GM19240 (cell line): Measurements from ENCODE around the gene DDX6.
"Not testable (repeated sequence)": the region's sequence is repeated elsewhere in the genome, so short reads cannot be mapped to it uniquely, and the experiment has no call there.

Source experiments
- DNase-seq: peaks from one replicate; pipeline ENCODE4 v3.0.0; 2011; ENCODE audit warnings: low spot score; ENCODE audit not compliant: insufficient read length

Gene DDX6

DNA sequence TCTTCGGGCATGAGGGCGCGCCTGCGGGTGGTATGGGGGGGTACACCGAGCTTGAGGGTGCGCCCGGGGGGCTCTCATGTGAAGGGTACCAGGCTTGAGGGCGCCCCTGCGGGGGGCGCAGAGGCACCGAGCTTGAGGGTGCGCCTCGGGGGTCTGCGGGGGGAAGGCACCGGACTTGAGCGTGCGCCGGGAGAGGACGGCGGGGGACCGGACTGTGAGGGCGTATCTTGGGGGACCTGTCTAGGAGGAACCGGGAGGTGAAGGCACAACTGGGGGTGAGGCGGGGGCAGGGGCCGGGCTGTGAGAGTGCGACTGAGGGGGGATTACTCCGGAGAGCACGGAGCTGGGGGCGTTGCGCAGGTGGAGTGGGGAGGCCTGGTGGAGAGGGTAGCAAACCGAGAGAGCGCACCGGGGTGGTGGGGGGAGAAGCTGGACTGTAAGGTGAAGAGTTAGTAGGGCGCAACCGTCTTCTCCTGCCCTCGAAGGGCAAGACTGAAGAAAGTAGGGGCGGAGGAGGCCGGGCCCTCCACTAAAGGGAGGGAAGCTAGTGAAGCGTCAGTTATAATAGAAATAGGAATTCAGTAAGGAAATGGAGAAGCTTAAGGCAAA is 1.1 kb upstream of the DDX6 start:
- DNase-seq = peak; percentile 4

- DNase-seq = no peak
These were observed 430 bp downstream of the DDX6 start for GRCh38 chr11:118790357-118791110.

GRCh38 chr11:118789501-118790356 is 1.2 kb downstream of the DDX6 start:
- no peak for DNase-seq

- no peak for DNase-seq
These were observed 4.3 kb downstream of the DDX6 start for GRCh38 chr11:118786657-118787056.

GRCh38 chr11:118785362-118785761 is 5.6 kb downstream of the DDX6 start:
- DNase-seq = no peak

DNA sequence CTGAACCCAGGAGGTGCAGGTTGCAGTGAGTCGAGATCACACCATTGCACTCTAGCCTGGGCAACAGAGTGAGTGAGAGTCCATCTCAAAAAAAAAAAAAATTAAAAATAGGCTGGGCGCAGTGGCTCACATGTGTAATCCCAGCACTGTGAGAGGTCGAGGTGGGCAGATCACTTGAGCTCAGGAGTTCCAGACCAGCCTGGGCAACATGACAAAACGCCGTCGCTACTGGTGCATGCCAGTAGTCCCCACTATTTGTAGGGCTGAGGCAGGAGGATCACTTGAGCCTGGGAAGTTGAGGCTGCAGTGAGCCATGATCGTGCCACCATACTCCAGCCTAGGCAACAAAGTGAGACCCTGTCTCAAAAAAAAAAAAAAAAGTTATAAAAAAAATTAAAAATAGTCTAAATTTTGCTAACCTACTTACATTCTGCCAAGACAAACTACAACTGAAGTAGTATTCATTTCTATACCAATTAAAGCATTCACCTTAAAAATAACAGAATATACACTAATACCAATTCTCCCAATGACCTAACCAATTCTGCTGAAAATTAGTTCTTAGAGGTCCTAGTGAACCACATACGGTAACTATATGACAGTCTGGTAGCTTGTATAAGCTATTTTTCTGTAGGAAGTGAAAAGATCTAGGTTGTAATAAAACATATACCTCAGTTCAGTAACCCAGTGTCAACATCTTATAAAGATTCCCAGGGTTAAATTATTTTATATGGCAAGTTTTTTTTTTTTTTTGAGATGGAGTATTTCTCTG is 7.1 kb downstream of the DDX6 start:
- DNase-seq = no peak

DNA sequence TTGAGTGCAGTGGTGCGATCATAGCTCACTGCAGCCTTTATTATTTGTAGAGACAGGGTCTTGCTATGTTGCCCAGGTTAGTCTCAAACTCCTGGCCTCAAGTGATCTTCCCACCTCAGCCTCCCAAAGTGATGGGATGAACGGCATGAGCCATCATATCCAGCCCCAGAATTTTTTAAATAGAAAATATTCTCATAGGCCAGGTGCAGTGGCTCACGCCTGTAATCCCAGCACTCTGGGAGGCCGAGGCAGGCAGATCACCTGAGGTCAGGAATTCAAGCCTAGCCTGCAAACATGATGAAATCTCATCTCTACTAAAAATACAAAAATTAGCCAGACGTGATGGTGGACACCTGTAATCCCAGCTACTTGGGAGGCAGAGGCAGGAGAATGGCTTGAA is 7.6 kb downstream of the DDX6 start:
- DNase-seq = not testable (repeated sequence)

GRCh38 chr11:118778898-118779297 is 12.1 kb downstream of the DDX6 start:
- no peak for DNase-seq

DNA sequence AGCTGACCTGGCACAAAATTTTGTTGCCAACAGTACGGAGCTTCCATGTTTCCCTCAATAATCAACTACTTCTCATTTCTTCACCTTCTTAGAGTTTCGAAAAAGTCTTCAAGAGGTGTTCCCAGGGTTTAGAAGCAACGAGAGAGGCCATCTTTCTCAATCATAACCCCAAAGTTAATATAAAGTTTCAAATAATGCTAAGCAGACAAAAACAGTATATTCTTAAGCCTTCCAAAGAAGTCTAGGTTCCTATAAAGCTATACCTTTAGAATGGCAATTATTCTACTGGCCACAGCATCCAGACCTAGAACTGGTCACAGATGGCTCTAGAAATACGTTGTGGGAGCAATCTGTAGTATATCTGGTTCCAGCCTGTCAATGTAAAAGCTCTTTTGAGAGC is 16.9 kb downstream of the DDX6 start:
- no peak for DNase-seq

DNA sequence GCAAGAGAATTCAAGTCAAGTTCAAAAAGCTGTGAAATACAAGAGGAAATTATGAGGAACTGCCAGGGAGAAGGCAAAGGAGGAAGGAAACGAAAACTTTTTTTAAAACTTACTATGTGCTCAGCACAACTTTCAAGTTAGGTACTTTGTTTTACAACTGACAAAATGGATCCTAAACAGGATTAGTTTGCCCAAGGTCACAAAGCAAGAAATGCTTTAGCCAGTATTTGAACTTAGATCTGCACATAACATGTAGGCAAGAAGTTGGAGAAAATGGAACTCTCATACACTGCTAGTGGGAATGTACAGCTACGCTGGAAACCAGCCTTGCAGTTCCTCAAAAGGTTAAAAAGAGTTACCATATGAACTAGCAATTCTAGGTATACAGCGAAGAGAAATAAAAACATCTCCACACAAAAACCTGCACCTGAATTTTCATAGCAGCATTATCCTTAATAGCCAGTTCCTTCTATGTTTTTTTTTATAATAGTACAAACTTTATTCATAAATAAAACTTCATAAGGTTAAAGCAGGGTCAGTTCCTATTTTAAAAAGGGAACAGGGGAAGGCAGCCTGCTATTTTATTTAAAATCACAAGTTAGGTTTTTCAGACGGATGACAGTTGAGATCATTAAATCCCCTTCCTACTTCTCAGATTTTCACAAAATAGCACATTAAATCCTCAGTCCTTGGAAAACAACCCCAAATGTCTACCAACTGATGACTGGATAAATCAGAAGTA is 19.2 kb downstream of the DDX6 start:
- DNase-seq = no peak

DNA sequence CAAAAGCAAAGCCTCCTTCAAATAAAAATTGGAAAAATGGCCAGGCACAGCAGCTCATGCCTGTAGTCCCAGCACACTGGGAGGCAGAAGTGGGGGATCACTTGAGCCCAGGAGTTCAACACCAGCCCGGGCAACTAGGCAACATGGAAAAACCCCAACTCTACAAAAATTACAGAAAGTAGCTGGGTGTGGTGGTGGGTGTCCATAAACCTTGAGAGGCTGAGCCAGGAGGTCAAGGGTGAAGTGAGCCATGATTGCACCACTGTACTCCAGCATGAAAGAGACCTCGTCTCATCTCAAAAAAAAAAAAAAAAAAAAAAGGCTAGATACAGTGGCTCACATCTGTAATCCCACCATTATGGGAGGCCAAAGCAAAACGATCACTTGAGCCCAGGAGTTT is 22.3 kb downstream of the DDX6 start:
- no peak for DNase-seq

DNA sequence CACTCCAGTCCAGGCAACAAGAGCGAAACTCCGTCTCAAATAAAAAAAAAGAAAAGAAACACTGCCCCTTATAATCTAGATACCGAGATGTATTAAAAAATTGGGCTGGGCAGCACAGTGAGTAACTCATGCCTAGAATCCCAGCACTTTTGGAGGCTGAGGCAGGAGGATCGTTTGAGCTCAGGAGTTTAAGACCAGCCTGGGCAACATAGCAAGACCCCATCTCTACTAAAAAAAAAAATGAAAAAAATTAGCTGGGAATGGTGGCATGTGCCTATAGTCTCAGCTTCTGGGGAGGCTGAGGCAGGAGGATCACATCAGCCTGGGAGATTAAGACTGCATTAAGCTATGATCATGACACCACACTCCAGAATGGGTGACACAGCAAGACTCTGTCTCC is 24.9 kb downstream of the DDX6 start:
- no peak for DNase-seq

DNA sequence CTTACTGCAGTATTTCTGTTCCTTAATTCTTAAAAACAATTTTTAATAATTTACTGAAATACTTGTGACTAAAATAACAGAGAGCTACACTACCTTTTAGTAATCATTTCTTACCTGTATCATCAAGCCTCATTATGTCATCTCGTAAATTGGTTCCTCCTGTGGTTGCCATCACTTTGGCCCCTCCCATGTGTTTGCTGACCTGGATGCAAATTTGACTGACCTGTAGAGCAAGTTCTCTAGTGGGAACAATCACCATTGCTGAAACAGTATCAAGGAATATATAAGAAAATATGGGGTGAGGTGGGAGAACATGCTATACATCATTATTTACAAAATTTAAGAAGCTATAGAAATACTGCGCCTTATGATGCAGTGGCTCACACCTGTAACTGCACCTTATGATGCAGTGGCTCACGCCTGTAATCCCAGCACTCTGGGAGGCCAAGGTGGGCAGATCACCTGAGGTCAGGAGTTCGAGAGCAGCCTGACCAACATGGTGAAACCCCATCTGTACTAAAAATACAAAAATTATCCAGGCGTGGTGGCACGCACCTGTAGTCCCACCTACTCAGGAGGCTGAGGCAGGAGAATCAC is 25.8 kb downstream of the DDX6 start:
- DNase-seq = not testable (repeated sequence)

GRCh38 chr11:118763041-118763440 is 27.9 kb downstream of the DDX6 start:
- no peak for DNase-seq

DNA sequence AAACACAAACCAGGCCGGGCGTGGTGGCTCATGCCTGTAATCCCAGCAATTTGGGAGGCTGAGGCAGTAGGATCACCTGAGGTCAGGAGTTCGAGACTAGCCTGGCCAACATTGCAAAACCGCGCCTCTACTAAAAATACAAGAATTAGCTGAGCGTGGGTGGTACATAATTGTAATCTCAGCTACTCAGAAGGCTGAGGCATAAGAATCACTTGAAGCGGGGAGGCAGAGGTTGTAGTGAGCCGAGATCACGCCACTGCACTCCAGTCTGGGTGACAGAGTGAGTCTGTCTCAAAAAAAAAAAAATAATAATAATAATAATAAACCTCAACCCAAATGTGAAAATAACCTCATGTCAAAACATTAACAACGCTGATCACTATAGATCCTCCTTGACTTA is 29.0 kb downstream of the DDX6 start:
- not testable (repeated sequence) for DNase-seq

DNA sequence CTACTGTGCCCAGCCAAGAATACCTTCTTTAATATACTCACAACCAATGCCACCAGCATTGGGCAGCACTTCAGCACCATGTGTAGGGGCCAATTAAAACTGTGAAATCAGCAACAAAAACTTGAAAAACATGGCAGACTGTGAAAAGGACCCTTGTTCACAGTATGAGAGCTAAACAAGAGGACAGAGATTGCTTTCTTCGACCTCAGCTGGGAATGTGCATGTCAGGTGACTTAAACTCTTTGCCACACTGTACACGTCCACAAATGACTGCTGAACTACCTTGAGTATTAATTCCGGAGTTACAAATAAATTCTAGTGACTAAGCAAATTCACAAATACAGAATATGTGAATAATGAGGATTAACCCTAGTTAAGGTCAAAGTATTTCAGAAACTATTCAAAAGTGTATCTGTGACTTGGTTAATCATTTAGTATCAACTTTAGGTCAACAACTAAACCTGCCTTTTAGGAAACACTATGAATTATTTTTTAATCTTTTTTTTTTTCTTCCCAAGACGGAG is 33.0 kb downstream of the DDX6 start:
- DNase-seq = no peak

DNA sequence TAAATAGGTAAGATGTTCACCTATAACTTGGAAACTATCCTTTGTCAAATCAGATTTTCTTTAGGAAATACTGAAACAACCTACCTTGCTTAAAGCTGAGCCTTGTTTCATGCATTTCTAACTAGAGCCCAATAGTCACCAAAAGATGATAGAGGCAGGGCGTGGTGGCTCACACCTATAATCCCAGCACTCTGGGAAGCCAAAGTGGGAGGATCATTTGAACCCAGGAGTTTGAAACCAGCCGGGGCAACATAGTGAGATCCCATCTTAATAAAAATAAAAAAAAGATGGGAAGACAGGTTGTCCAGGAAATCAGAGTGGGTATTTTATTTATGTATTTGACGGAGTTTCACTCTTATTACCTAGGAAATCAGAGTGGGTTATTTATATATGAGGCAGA is 38.3 kb downstream of the DDX6 start:
- no peak for DNase-seq

DNA sequence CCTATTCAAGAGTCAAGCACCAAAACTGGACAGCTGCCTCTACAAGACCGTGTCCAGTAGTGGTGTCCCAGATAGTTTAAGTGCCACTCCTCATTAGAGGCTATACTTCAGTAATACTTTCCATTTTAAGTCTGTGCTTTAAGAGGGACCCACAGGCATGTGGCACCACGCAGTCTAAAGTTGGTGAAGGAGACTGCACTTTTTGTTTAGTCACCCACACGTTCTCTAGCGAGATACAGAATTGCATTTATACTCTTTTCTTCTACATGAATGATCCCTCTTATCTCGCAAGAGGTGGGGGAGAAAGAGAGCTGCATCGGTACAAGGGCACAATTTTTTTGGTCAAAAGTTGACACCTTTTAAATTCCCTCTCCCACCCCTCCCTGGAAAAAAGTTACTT is 41.5 kb downstream of the DDX6 start:
- DNase-seq = no peak

- no peak for DNase-seq
These were observed 42.9 kb downstream of the DDX6 start for GRCh38 chr11:118748056-118748455.

- DNase-seq = no peak
These were observed 43.9 kb downstream of the DDX6 start for GRCh38 chr11:118746988-118747585.
